Stimulated activated CD4-positive, alpha-beta T cell treated with anti-CD3 and anti-CD28 coated beads, Interleukin-1b, Interleukin-23, amount 100 ng/mL, for 1 hour (primary cell): Measurements from ENCODE around the gene HTR3D.
"Not testable (repeated sequence)": the region's sequence is repeated elsewhere in the genome, so short reads cannot be mapped to it uniquely, and the experiment has no call there.

Experiments
- DNase-seq, 2 donors: peaks; one replicate each; pipeline ENCODE4 v3.0.0-alpha.2; 2020; ENCODE audit warnings: low read depth in 2 of 2

Gene HTR3D

DNA sequence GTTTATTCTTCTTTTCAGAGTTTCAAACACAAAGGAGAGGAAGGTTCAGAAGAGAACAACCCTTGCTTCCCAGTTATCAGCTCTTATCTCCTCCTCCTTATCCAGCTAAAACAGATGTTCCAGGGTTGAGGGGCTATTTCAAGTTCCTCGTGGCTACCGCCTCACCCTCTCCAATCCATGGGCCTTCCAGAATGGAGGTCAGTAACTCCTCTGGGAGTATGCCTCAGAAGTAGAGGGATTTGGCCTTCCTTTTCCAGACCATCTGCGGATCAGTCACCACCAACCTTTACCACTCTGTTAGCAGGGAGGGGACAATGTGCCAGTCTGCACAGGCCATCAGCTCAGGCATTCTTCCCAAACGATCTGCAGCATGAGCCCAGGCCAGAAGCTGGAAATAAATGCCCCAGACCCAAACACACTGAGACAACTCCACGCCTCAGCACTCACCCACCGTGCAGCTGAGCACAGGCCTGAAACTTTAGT lies 36.1 kb downstream of the HTR3D start:
- DNase-seq: no peak

DNA sequence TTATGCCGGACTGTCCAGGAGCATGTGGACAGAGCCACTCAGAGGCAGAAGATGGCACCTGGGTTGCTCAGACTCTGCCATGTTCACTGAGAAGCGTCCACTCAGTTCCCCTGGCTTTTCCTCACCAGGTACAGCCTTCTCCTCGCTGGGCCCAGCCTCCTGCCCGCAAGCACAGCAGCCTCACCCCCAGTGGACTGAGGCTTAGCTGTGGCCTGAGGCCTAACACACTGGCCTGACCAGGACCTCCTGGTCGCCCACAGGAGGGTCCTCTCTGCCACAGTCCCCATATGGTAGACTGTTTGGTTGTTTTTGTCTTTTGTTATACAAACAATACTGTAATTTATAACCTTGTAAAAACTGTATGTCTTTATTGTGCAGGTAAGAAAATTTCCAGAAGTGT lies 36.8 kb downstream of the HTR3D start:
- no peak for DNase-seq

DNA sequence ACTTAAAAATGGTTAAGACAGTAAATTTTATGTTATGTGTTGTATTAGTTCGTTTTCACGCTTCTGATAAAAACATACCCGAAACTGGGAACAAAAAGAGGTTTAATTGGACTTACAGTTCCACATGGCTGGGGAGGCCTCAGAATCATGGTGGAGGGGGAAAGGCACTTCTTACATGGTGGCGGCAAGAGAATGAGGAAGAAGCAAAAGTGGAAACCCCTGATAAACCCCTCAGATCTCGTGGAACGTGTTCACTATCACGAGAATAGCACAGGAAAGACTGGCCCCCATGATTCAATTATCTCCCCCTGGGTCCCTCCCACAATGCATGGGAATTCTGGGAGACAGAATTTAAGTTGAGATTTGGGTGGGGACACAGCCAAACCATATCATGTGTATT lies 39.6 kb downstream of the HTR3D start:
- not testable (repeated sequence) for DNase-seq

DNA sequence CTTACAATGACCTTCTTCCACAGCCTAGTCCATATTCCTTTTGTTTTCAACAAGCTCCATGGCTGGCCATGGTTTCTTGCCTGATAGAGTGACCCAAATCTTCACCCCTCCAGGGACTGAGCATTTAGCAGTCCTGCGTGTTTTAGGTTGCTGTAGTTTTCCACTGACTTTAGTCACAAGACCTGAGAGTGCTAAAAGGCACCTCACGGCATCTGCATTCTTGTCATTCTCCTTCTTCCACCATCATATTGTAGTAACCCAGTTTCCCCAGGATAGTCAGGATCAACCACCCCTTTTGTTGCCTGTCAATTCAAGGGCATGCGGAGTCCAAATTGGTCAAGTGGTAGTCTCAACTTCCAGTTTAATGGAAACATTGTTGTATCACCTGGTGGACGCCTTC lies 42.1 kb downstream of the HTR3D start:
- DNase-seq: no peak

DNA sequence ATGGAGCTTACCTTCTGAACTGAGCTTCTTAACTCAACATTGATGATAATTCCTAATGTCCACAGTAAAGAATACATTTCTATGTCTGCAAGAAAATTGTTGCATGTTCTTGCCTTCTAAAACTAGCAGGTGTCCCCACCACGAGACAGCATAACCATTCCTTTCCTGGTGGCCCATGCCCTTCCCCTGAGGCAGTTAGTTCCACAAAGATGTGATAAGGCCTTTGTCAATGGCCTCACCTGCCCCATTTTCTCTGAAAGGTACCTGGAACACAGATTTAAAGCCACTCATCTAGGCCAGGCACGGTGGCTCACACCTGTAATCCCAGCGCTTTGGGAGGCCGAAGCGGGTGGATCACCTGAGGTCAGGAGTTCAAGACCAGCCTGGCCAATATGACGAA lies 44.4 kb downstream of the HTR3D start:
- DNase-seq: no peak

DNA sequence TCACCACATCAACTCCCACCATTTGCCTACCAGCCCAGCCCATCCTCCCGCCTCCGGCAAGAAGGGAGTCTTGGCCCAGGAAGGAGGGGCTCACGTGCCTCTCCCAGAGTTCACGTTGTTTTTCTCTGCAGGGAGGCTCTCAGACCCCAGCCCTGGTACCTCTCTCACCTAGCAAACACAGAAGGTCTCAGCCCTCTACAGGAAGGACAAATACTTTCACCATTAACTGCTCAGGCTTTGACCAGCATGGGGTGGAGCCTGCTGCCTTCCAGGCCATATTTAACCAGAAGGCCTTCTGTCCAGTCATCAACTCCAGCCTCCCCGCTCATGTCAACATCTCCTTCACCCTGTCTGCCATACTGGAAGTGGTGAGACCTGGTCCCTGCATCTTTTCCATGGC lies 46.3 kb downstream of the HTR3D start:
- DNase-seq: no peak

DNA sequence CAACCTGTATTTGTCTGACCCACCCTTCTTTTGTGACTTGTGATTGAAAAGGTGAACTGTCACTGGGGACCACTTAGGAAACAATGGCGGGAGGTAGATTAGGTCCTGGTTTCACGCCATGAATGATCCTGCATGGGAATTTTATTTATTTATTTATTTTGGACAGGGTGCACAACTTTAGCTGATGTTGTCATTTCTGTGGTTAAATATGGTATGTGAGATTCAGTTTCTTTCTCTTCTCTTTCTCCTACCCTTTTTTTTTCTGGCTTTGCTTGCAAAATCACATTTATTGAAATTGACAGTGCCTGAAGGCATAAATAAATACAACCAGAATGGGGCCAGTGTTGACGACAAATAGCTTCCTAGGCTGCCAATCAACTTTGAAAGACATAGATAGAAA lies 47.3 kb downstream of the HTR3D start:
- DNase-seq: no peak

DNA sequence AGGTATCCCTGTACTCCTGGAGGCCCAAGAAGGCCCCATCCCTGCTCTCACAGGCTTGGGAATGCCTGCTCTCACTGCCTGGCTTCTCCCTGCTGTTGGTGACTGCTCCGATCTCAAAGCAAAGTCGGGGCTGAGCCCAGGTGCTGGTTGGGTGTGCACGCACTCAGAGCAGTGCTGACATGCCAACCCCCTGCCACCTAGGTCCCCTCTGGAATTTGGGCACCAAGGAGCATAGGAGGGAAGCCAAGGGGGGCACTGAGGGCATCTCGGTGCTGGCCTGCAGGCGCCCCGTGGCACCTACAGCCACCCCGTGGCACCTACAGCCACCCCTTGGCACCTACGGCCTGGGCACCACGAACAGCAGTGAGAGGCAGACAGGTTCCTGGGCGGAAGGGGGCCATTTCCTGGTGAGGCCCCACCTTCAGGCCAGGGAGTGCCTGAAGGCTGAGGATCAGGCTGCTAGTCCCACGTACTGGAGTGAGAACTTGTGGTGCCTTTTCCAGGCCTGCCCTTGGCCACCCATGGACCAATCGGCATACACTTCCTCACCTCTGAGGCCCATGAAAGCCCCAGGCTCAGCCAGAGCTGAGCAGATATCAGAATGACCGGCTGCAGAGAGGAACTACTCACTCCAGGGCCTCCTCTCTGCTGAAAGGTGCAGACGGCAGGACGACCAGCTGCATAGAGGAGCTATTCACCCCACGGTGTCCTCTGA lies 49.7 kb downstream of the HTR3D start:
- no peak for DNase-seq

DNA sequence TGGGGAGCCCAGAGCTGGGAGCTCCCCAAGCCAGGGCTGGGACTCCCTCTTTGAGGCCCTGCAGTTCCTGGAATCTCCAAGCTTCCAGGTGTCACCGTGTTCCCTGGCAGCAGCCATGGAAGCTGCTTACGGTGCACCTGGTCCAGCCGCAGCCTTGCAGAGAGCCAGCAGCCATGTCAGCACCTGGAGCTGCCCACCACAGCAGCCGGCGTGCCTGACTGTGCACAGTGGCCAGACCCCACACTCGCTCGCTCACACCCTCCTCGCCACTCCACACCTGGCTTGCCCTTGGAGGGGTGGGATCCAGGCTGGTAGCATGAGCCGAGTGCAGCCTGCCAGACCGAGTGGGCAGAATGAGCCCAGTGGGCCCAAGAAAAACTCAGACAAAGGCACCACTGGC lies 50.5 kb downstream of the HTR3D start:
- DNase-seq: no peak

DNA sequence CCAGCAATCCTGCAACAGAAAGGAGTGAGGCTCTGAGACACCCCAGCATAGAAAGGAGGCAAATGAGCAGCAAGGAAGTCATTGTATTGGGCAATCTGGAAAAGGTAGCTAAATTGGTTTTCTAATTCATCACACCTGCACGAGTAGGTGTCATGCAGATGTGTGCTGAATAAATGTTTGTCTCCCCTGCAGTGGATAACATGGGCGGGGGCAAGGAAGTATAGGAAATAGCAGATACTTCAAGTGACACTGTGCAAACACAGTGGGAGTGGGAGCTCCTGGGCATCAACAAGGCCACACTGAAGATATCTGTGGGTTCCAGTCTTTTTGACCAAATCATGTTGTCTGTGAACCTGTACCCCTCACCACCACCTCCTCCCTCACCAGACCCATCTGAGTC lies 50.9 kb downstream of the HTR3D start:
- no peak for DNase-seq

DNA sequence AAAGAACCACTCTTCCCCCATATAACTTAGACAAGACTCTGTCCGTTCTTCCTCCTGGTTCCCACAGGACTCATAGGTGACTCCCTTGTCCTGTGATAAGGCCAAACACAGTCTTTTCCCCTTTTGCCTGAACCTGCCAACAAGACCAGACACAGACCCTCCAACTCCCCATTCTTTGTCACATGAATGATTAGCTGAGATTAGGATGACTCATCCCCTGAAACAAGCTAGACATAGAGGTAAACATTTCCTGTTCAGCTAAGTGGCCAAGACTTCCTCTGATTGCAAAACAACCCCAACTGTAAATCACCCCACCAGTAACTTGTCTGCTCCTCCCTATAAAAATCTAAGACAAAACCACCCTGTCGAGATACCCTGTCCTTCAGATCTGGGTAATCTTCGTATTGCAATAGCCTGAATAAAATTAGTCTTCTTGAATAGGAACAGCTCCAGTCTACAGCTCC lies 53.9 kb downstream of the HTR3D start:
- no peak for DNase-seq
